Body of pancreas (tissue), 4 donors: ENCODE data around the gene PMM1. TPM values are rescaled to one million over a fixed set of nuclear protein-coding genes. Genes with fewer than 3 reads are reported as not detected.

Source experiments
- ATAC-seq: fragments of 150-250 bp; one replicate; pipeline ENCODE4 v1.9.1; 2016
- DNase-seq, 4 donors: peaks; one replicate each; pipeline ENCODE4 v3.0.0-alpha.2; 2019
- H3K27ac ChIP-seq, 4 donors: fragments of 200-600 bp; sonication (generic); 1 replicate in 3 of 4; 2 replicates in 1 of 4; pipeline versions ENCODE4 v1.5.1 to v1.6.1; 2016 to 2019; ENCODE audit warnings: mild to moderate bottlenecking in 1 of 4, mixed read lengths in 1 of 4, moderate library complexity in 1 of 4
- H3K27me3 ChIP-seq, 2 donors: fragments of 200-600 bp; sonication (generic); one replicate each; pipeline ENCODE4 v1.6.0; 2016; ENCODE audit warnings: mild to moderate bottlenecking in 1 of 2
- H3K36me3 ChIP-seq, 2 donors: fragments of 200-600 bp; sonication (generic); replicated peaks in 1 of 2; 2 replicates each; pipeline ENCODE4 v1.5.1; 2016; ENCODE audit warnings: low read depth in 2 of 2; ENCODE audit not compliant: insufficient read depth in 1 of 2
- H3K4me1 ChIP-seq: fragments of 200-600 bp; sonication (generic); one replicate; pipeline ENCODE4 v1.6.0; 2016
- H3K4me3 ChIP-seq, 2 donors: fragments of 200-600 bp; sonication (generic); 1 replicate in 1 of 2; 2 replicates in 1 of 2; pipeline ENCODE4 v1.5.1; 2016 to 2019
- H3K9me3 ChIP-seq, 3 donors: fragments of 200-600 bp; sonication (generic); 1 replicate in 2 of 3; 2 replicates in 1 of 3; pipeline ENCODE4 v1.5.1; 2016
- CTCF ChIP-seq, 7 experiments: fragments of 450-650 bp in 4 of 7; fragments of 200-600 bp in 3 of 7; sonication (generic) in 3 of 7; IDR thresholded peaks; one replicate each; pipeline ENCODE4 v1.5.1; 2016 to 2019; ENCODE audit warnings: antibody characterized with exemption in 7 of 7
- POLR2A ChIP-seq, 3 donors: fragments of 450-650 bp; IDR thresholded peaks; one replicate each; pipeline ENCODE4 v1.6.1; 2016; ENCODE audit warnings: antibody characterized with exemption in 3 of 3, mild to moderate bottlenecking in 2 of 3
- WGBS, 2 donors: methylation state at CpG; one replicate each; pipeline ENCODE4 v1.1.5; 2017; 5-methylcytosine and 5-hydroxymethylcytosine counted together
- intact Hi-C: fragments of 100-400 bp; cut with DNase I; formaldehyde crosslinking; loops from one replicate; pipeline ENCODE4 v1.15.1; 2023
- total RNA-seq, 2 donors: library from RNA; depleted of rRNA; stranded (reverse); fragments of >200 nt; gene quantifications; one replicate each; pipeline ENCODE4 v1.1.0, GENCODE V29; 2016

Gene PMM1
- total RNA-seq, 2 donors from 2014 or later: 49.3 to 54.1 TPM

- Histone ChIP-seq H3K4me1 (peaks cover 31% of the 10 kb centered on the region), H3K4me3 (no peak overlapping the region), H3K36me3 (peaks cover 0 to 3% of the 10 kb centered on the region in 2 donors), H3K27me3 (no peaks in the 10 kb centered on the region), H3K9me3 (no peaks in the 10 kb centered on the region), H3K27ac (no peak overlapping the region)
- ATAC-seq: no peak
- WGBS, 2 donors: 46 to 73% methylated on average over 2 to 3 of the region's 3 CpGs
- TF ChIP-seq CTCF (IDR thresholded peaks at IDR 0.05): no peak
- TF ChIP-seq POLR2A (IDR thresholded peaks at IDR 0.05): no peak
- DNase-seq: no peak
- intact Hi-C loops: no loop called here
Observed at GRCh38 chr22:41541484-41541883, 48.2 kb downstream of the PMM1 start.

GRCh38 chr22:41540365-41540764, 49.3 kb downstream of the PMM1 start:
- ATAC-seq (no peak), DNase-seq (no peak)
- H3K27me3 ChIP-seq: no peaks in the 10 kb centered on the region
- peaks cover 0 to 3% of the 10 kb centered on the region in 2 donors for H3K36me3 ChIP-seq
- H3K4me1 ChIP-seq: peaks cover 31% of the 10 kb centered on the region
- H3K9me3 ChIP-seq: no peaks in the 10 kb centered on the region
- no peak for TF ChIP-seq CTCF (IDR thresholded peaks at IDR 0.05)
- TF ChIP-seq POLR2A (IDR thresholded peaks at IDR 0.05): no peak
- H3K27ac ChIP-seq: no peak overlapping the region
- no peak overlapping the region for H3K4me3 ChIP-seq
- intact Hi-C loops: no loop called here
- 85 to 89% methylated on average over 7 of the region's 7 CpGs for WGBS, 2 donors

GRCh38 chr22:41540006-41540315, 49.7 kb downstream of the PMM1 start:
- Histone ChIP-seq H3K4me1 (peaks cover 30% of the 10 kb centered on the region), H3K36me3 (peaks cover 0 to 3% of the 10 kb centered on the region in 2 donors), H3K9me3 (no peaks in the 10 kb centered on the region), H3K27ac (no peak overlapping the region), H3K27me3 (no peaks in the 10 kb centered on the region), H3K4me3 (no peak overlapping the region)
- 89 to 91% methylated on average over 3 of the region's 3 CpGs for WGBS, 2 donors
- ATAC-seq: no peak
- intact Hi-C loops: no loop called here
- no peak for TF ChIP-seq POLR2A (IDR thresholded peaks at IDR 0.05)
- no peak for TF ChIP-seq CTCF (IDR thresholded peaks at IDR 0.05)
- no peak for DNase-seq

- Histone ChIP-seq H3K36me3 (peaks cover 0 to 3% of the 10 kb centered on the region in 2 donors), H3K4me1 (peaks cover 25% of the 10 kb centered on the region), H3K27ac (no peak overlapping the region), H3K4me3 (no peak overlapping the region), H3K27me3 (no peaks in the 10 kb centered on the region), H3K9me3 (no peaks in the 10 kb centered on the region)
- DNase-seq: no peak
- intact Hi-C loops: no loop called here
- no peak for ATAC-seq
- no peak for TF ChIP-seq CTCF (IDR thresholded peaks at IDR 0.05)
- no peak for TF ChIP-seq POLR2A (IDR thresholded peaks at IDR 0.05)
- WGBS, 2 donors: 64 to 66% methylated on average over 13 of the region's 13 CpGs
Observed at GRCh38 chr22:41539146-41540005, 50.3 kb downstream of the PMM1 start.

- WGBS, 2 donors: 83 to 89% methylated on average over 8 of the region's 8 CpGs
- ATAC-seq (no peak), DNase-seq (no peak)
- H3K9me3 ChIP-seq: no peaks in the 10 kb centered on the region
- peaks cover 0 to 6% of the 10 kb centered on the region in 2 donors for H3K36me3 ChIP-seq
- H3K27me3 ChIP-seq: no peaks in the 10 kb centered on the region
- H3K4me1 ChIP-seq: peaks cover 21% of the 10 kb centered on the region
- intact Hi-C loops: no loop called here
- no peak overlapping the region for H3K27ac ChIP-seq
- no peak overlapping the region for H3K4me3 ChIP-seq
- TF ChIP-seq CTCF (IDR thresholded peaks at IDR 0.05) (no peak), POLR2A (IDR thresholded peaks at IDR 0.05) (no peak)
Observed at GRCh38 chr22:41538583-41538982, 51.1 kb downstream of the PMM1 start.
